NCI-H526 treated with DMSO at 0.1 percent for 48 hours (cell line): ENCODE data around the gene RFNG.

ENCODE experiments used
- DNase-seq: peaks from one replicate; lab custom pipeline; 2025; lab: John Stamatoyannopoulos, UW

Gene RFNG

DNA sequence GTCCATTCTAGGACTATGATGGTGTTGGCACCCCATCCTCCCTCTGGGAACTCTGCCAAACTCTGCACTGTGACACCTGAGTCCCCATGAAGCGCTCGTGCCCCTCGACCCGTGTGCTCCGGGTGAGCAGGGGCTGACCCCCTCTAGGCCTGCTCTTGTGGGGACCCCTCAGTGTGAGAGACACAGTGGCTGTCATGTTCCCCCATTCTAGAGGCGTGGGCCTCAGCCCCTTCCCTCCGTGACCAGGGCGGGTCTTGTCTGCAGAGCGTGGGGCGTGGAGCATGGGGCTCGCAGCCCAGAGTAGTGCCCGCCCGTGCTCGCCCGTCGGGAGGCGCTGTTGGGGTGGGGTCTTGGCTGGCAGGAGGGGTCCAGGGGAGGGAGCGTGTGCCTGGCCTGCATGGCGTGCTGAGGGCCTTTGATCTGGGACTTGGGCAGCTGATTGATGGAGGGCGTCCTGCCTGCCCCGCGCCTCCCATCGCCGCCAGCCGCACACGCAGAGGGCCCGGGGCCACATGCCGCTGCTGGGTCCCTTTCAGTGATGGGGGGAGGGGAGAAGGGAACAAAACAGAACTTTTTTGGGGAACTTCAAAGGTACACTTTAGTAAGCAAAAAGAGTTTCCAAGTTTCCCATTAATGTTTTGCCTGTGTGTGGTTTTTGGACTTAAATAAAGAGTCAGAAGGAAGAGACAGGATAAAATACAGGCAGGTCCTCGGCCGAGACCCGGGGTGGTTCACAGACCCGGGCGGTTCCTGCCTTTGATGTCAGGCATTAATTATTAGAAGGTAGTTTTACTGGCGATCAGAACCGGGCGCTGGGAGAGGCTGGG, 51.4 kb downstream of the RFNG start:
- DNase-seq: no peak

DNA sequence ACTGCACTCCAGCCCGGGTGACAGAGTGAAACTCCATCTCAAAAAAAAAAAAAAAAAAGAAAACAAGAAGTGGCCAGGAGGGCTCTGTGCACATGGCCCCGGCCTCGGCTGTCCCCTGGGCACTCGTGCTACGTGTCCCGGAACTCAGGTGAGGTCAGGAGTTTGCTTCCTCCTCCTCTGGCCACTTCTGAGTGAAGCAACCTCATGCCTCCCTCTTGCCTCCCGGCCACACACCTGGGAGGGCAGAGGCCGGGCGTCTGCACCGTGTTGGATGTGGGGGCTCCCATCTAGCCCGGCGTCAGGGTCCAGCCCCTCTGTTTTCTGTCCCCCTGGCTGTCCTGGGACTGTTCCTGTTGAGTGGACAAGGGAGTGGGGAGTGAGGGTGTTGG, 52.0 kb downstream of the RFNG start:
- no peak for DNase-seq

DNA sequence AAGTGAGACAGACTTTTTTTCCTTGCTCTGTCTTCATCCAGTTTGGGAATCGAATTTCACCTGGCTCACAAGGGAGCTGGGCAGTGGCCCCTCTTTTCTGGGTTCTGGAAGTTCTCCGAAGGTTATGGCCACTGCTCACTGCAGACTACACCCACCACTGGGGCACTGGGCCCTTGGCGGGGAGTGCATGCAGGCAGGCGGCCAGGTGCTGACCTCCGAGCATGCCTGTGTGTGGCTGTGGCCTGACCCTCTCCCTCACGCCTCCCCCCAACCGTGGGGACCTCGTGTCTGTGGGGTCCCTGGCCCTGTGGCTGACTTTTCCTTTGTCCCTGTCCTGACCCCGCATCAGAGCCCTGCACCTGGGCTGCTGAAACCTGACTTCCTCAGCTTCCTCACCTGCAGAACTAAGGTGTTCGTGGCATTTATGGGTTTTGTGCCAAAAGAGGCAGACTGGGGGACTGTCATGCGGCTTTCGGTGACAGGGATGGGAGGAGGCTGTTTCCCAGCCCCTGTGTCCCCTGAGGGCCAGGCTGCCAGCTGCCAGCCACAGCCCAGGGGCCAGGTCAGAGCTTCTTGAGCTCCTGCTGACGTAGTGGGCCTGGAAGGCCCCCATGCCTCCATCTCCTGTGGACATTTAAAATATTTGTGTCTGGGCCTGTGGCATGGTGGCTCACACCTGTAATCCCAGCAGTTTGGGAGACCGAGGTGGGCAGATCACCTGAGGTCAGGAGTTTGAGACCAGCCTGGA, 52.7 kb downstream of the RFNG start:
- DNase-seq: no peak

DNA sequence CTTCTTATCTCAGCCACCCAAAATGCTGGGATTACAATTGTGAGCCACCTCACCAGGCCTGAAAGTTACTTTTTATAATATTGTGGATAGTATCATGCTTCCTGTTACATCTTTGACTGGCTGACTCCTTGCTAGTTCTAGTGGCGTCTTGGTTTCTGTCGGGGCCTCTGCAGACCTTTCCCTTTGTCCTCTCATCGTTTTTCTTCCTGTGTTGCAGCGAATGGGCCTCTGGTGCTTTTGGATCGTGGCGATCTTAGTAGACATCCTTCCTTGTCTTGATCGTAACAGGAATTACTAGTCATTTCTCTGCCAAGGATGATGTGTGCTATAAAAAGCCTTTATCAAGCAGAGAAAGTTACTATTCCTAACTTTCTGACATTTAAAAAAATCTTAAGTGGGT, 53.4 kb downstream of the RFNG start:
- no peak for DNase-seq
